ENCODE results near the gene MANF. TPM values are rescaled to one million over a fixed set of nuclear protein-coding genes. Genes with fewer than 3 reads are reported as not detected.
"Not testable (repeated sequence)": the region's sequence is repeated elsewhere in the genome, so short reads cannot be mapped to it uniquely, and the experiment has no call there.

The MANF gene
- total RNA-seq, 6 experiments from 2014 or later = 60.9 to 128 (median 81.8) TPM

DNA sequence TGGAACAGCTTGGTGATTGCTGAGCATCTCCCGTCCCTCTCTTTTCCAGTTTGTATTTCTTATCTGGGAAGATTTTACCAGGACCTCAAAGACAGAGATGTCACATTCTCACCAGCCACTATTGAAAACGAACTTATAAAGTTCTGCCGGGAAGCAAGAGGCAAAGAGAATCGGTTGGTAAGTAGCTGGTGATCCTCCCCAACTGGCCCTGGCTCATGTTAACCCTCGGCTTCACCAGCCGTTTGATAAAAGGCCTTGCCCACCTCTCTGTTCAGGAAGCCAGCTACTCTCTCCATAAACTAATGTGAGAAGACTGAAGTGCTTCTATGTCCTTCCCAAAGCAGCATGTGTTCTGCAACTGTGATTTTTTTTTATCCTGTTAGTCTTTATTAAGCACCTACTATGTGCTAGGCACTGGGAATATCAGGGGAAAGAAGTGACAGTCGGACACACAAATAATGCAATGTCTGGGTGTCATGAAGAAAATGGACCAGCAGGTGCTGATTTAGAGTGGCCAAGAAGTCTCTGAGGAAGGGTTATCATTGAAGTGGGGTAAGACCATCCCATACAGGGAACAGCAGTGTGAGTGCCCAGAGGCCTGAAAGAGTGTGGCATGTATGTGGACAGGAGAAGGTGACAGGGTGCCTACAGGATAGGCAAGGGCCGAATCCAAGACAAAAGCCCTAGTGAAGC lies 1.2 kb downstream of the MANF start:
- Histone ChIP-seq H3K27me3 (no peaks in the 10 kb centered on the region), H3K9me3 (no peaks in the 10 kb centered on the region), H3K4me3 (peak overlapping the region; percentile 91 to 94 (median 94)), H3K36me3 (peaks cover 0 to 19% (median 11%) of the 10 kb centered on the region in 4 donors), H3K4me1 (peaks cover 0 to 53% (median 18%) of the 10 kb centered on the region in 4 donors), H3K27ac (peak overlapping the region in 1 of 3 donors; percentile 80)
- ATAC-seq (no peak), DNase-seq (peak in 1 of 3 donors; percentile 18)
- 15% methylated on average over 8 of the region's 8 CpGs for WGBS (ENCODE audit: insufficient coverage, low coverage, low lambda C conversion rate, missing lambda C conversion rate)
- no peak for TF ChIP-seq POLR2A (IDR thresholded peaks at IDR 0.05)
- TF ChIP-seq, protein P1, sequence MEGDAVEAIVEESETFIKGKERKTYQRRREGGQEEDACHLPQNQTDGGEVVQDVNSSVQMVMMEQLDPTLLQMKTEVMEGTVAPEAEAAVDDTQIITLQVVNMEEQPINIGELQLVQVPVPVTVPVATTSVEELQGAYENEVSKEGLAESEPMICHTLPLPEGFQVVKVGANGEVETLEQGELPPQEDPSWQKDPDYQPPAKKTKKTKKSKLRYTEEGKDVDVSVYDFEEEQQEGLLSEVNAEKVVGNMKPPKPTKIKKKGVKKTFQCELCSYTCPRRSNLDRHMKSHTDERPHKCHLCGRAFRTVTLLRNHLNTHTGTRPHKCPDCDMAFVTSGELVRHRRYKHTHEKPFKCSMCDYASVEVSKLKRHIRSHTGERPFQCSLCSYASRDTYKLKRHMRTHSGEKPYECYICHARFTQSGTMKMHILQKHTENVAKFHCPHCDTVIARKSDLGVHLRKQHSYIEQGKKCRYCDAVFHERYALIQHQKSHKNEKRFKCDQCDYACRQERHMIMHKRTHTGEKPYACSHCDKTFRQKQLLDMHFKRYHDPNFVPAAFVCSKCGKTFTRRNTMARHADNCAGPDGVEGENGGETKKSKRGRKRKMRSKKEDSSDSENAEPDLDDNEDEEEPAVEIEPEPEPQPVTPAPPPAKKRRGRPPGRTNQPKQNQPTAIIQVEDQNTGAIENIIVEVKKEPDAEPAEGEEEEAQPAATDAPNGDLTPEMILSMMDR (IDR thresholded peaks at IDR 0.05) = no peak
- intact Hi-C loops (cut with DNase I) = no loop called here

- 43% methylated on average over 5 of the region's 5 CpGs for WGBS (ENCODE audit: insufficient coverage, low coverage, low lambda C conversion rate, missing lambda C conversion rate)
- intact Hi-C loops (cut with DNase I) = no loop called here
- Histone ChIP-seq H3K27me3 (no peaks in the 10 kb centered on the region), H3K4me1 (peaks cover 0 to 53% (median 18%) of the 10 kb centered on the region in 4 donors), H3K27ac (no peak overlapping the region), H3K4me3 (peak overlapping the region; percentile 91 to 94 (median 94)), H3K36me3 (peaks cover 0 to 19% (median 11%) of the 10 kb centered on the region in 4 donors), H3K9me3 (no peaks in the 10 kb centered on the region)
- TF ChIP-seq, protein P1 (IDR thresholded peaks at IDR 0.05) = no peak
- TF ChIP-seq POLR2A (IDR thresholded peaks at IDR 0.05) = no peak
- DNase-seq = peak in 1 of 3 donors; percentile 49
- ATAC-seq = no peak
Observed at GRCh38 chr3:51386852-51387229, 1.8 kb downstream of the MANF start.

GRCh38 chr3:51387281-51387680 lies 2.2 kb downstream of the MANF start:
- peaks cover 0 to 19% (median 11%) of the 10 kb centered on the region in 4 donors for H3K36me3 ChIP-seq
- H3K27ac ChIP-seq; ATAC-seq; H3K9me3 ChIP-seq; H3K27me3 ChIP-seq; intact Hi-C loops (cut with DNase I): not testable (repeated sequence)
- WGBS (ENCODE audit: insufficient coverage, low coverage, low lambda C conversion rate, missing lambda C conversion rate) = 28% methylated on average over 4 of the region's 6 CpGs
- peaks cover 0 to 57% (median 21%) of the 10 kb centered on the region in 4 donors for H3K4me1 ChIP-seq
- H3K4me3 ChIP-seq = peak overlapping the region; percentile 91 to 94 (median 94)
- peak in 1 of 3 donors; percentile 62 for DNase-seq

- Histone ChIP-seq H3K4me3 (no peak overlapping the region), H3K27me3 (no peaks in the 10 kb centered on the region), H3K4me1 (peaks cover 0 to 62% (median 24%) of the 10 kb centered on the region in 4 donors), H3K9me3 (no peaks in the 10 kb centered on the region), H3K36me3 (peaks cover 0 to 26% (median 14%) of the 10 kb centered on the region in 4 donors), H3K27ac (no peak overlapping the region)
- 50% methylated on average over 3 of the region's 6 CpGs for WGBS (ENCODE audit: insufficient coverage, low coverage, low lambda C conversion rate, missing lambda C conversion rate)
- ATAC-seq (no peak), DNase-seq (no peak)
- no peak for TF ChIP-seq POLR2A (IDR thresholded peaks at IDR 0.05)
- TF ChIP-seq, protein P1 (IDR thresholded peaks at IDR 0.05) = no peak
- intact Hi-C loops (cut with DNase I) = no loop called here
Observed at GRCh38 chr3:51388286-51389029, 3.4 kb downstream of the MANF start.
